OCI-LY3 (cell line): ENCODE measurements around the gene HDAC7.

ENCODE experiments used
- CTCF ChIP-seq: fragments of 200-600, 300-600 bp; sonication (generic); IDR thresholded peaks from 2 replicates; pipeline ENCODE4 v1.5.1; 2014; ENCODE audit warnings: antibody characterized with exemption, low read length, low read depth
- EZH2phosphoT487 ChIP-seq: fragments of 200-600 bp; shearing (Covaris generic); IDR thresholded peaks from 2 replicates; pipeline ENCODE4 v1.6.1; 2018; ENCODE audit warnings: antibody characterized with exemption, mixed run types, low read depth

GRCh38 chr12:47794679-47795078 lies 25.0 kb downstream of the HDAC7 start:
- TF ChIP-seq CTCF (no peak), EZH2phosphoT487 (no peak)
